Loucy (cell line): Measurements from ENCODE around the gene STXBP6.

ENCODE experiments used
- H2AFZ ChIP-seq: fragments of 200-600 bp; sonication (generic); 2 replicates; pipeline ENCODE4 v1.6.0; 2016; ENCODE audit warnings: antibody characterized with exemption, mild to moderate bottlenecking, low read length, moderate library complexity
- H3F3A ChIP-seq: fragments of 200-600 bp; 2 replicates; pipeline ENCODE4 v1.6.0; 2016; ENCODE audit warnings: antibody characterized with exemption, low read depth, mild to moderate bottlenecking
- H3K27me3 ChIP-seq: fragments of 200-600 bp; sonication (generic); 2 replicates; pipeline ENCODE4 v1.6.1; 2014; ENCODE audit warnings: low read length, mild to moderate bottlenecking; ENCODE audit not compliant: insufficient read depth, poor library complexity, severe bottlenecking
- H3K36me3 ChIP-seq: fragments of 200-600 bp; sonication (generic); 2 replicates; pipeline ENCODE4 v1.6.1; 2016; ENCODE audit warnings: low read length; ENCODE audit not compliant: insufficient read depth
- H3K4me1 ChIP-seq: fragments of 200-600 bp; sonication (generic); 2 replicates; pipeline ENCODE4 v1.5.1; 2014; ENCODE audit warnings: low read length, mild to moderate bottlenecking; ENCODE audit not compliant: insufficient read depth, poor library complexity, severe bottlenecking
- H3K4me2 ChIP-seq: fragments of 200-600 bp; sonication (generic); 2 replicates; pipeline ENCODE4 v1.6.0; 2014; ENCODE audit warnings: antibody characterized with exemption, low read length, low read depth, mild to moderate bottlenecking; ENCODE audit not compliant: poor library complexity, severe bottlenecking
- H3K4me3 ChIP-seq: fragments of 200-600 bp; sonication (generic); 2 replicates; pipeline ENCODE4 v1.5.1; 2014; ENCODE audit warnings: low read length, mild to moderate bottlenecking, mixed read lengths; ENCODE audit not compliant: poor library complexity, severe bottlenecking
- H3K79me2 ChIP-seq: fragments of 200-600 bp; sonication (generic); 2 replicates; pipeline ENCODE4 v1.6.1; 2014; ENCODE audit warnings: low read length; ENCODE audit not compliant: insufficient read depth
- H3K9ac ChIP-seq: fragments of 200-600 bp; sonication (generic); 2 replicates; pipeline ENCODE4 v1.6.0; 2014; ENCODE audit warnings: mild to moderate bottlenecking, low read depth, low read length, moderate library complexity; ENCODE audit not compliant: poor library complexity, severe bottlenecking
- H3K9me2 ChIP-seq: fragments of 200-600 bp; sonication (generic); replicated peaks from 2 replicates; pipeline ENCODE4 v1.6.1; 2016; ENCODE audit warnings: low read depth, low read length, mixed read lengths
- H3K9me3 ChIP-seq: fragments of 200-600 bp; sonication (generic); 2 replicates; pipeline ENCODE4 v1.6.1; 2014; ENCODE audit warnings: mild to moderate bottlenecking, antibody characterized with exemption, low read length, low read depth; ENCODE audit not compliant: insufficient read depth
- H4K20me1 ChIP-seq: fragments of 200-600 bp; sonication (generic); 2 replicates; pipeline ENCODE4 v1.6.0; 2014; ENCODE audit warnings: antibody characterized with exemption, low read length, mild to moderate bottlenecking; ENCODE audit not compliant: insufficient read depth, poor library complexity, severe bottlenecking
- CTCF ChIP-seq: fragments of 200-600 bp; sonication (generic); conservative IDR thresholded peaks from 2 replicates; pipeline ENCODE4 v1.5.1; 2014; ENCODE audit warnings: mild to moderate bottlenecking, antibody characterized with exemption, low read length
- EZH2phosphoT487 ChIP-seq: fragments of 200-600 bp; IDR thresholded peaks from 2 replicates; pipeline ENCODE4 v1.6.1; 2018; ENCODE audit warnings: antibody characterized with exemption, mild to moderate bottlenecking, moderate library complexity, borderline replicate concordance

Gene STXBP6

GRCh38 chr14:24996930-24997725, 52.8 kb downstream of the STXBP6 start:
- no peak overlapping the region for H3K4me2 ChIP-seq
- TF ChIP-seq EZH2phosphoT487 (no peak), CTCF (no peak)
- no peak overlapping the region for H3K9ac ChIP-seq
- peaks cover 18% of the 10 kb centered on the region for H3K4me1 ChIP-seq
- H3K9me2 ChIP-seq, result no peaks in the 10 kb centered on the region
- H2AFZ ChIP-seq, result peak overlapping the region; percentile 35
- H3K27me3 ChIP-seq, result no peaks in the 10 kb centered on the region
- H3K36me3 ChIP-seq, result no peaks in the 10 kb centered on the region
- H3K9me3 ChIP-seq, result no peaks in the 10 kb centered on the region
- no peaks in the 10 kb centered on the region for H3F3A ChIP-seq
- H3K79me2 ChIP-seq, result no peaks in the 10 kb centered on the region
- no peaks in the 10 kb centered on the region for H4K20me1 ChIP-seq
- no peak overlapping the region for H3K4me3 ChIP-seq

DNA sequence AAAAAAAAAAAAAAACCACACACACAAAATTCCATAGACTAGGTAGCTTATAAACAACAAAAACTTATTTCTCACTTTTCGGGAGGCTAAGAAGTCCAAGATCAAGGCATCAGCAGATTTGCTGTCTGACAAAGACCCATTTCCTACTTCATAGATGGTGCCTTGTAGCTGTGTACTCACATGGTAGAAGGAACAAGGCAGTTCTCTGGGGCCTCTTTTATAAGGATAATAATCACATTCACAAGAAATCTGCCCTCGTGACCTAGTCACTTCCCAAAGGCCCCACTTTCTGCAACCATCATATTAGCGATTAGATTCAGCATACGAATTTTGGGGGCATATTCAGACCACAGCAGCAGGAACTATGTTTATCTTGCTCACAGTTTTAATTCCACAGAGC, 54.9 kb downstream of the STXBP6 start:
- Histone ChIP-seq H3K36me3 (no peaks in the 10 kb centered on the region), H2AFZ (no peak overlapping the region), H4K20me1 (no peaks in the 10 kb centered on the region), H3K4me1 (peaks cover 29% of the 10 kb centered on the region), H3K9ac (no peak overlapping the region), H3K4me3 (no peak overlapping the region), H3K27me3 (no peaks in the 10 kb centered on the region), H3F3A (no peaks in the 10 kb centered on the region), H3K79me2 (no peaks in the 10 kb centered on the region), H3K4me2 (no peak overlapping the region), H3K9me2 (no peaks in the 10 kb centered on the region), H3K9me3 (no peaks in the 10 kb centered on the region)
- TF ChIP-seq EZH2phosphoT487 (no peak), CTCF (no peak)

DNA sequence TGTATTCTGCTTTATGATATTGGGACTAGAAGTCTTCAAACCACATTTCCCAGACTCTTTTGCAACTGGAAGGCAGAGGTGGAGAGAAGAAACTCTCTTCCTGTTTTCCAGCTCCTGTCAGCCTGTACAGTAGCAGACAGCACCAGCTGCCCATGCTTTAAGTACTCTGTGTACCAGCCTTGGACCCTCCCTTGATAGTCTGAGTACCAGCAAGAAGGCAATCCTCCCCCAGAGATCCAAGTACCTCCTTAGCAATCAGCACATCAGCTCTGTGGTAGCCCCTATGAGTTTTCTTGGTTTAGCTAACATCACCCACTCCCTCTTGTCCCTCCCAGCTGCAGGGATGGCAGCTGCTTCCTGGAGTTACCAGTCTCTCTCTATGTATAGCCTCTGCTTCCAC, 56.3 kb downstream of the STXBP6 start:
- Histone ChIP-seq H3K4me3 (no peak overlapping the region), H3K4me1 (peaks cover 35% of the 10 kb centered on the region), H3K9ac (peak overlapping the region; percentile 8), H3K9me3 (no peaks in the 10 kb centered on the region), H3F3A (no peaks in the 10 kb centered on the region), H3K36me3 (no peaks in the 10 kb centered on the region), H4K20me1 (no peaks in the 10 kb centered on the region), H3K79me2 (no peaks in the 10 kb centered on the region), H3K27me3 (no peaks in the 10 kb centered on the region), H2AFZ (peak overlapping the region; percentile 70), H3K9me2 (no peaks in the 10 kb centered on the region), H3K4me2 (no peak overlapping the region)
- TF ChIP-seq CTCF, result no peak
- TF ChIP-seq EZH2phosphoT487, result no peak
